HG02885 (cell line): Measurements from ENCODE around the gene ADAMTSL2.

ENCODE experiments used
- ATAC-seq: cut with Tn5 transposase; IDR thresholded peaks from one replicate; pipeline ENCODE4 v1.9.1; 2021; ENCODE audit warnings: mild to moderate bottlenecking; ENCODE audit not compliant: unreplicated experiment, poor library complexity

ADAMTSL2 gene

DNA sequence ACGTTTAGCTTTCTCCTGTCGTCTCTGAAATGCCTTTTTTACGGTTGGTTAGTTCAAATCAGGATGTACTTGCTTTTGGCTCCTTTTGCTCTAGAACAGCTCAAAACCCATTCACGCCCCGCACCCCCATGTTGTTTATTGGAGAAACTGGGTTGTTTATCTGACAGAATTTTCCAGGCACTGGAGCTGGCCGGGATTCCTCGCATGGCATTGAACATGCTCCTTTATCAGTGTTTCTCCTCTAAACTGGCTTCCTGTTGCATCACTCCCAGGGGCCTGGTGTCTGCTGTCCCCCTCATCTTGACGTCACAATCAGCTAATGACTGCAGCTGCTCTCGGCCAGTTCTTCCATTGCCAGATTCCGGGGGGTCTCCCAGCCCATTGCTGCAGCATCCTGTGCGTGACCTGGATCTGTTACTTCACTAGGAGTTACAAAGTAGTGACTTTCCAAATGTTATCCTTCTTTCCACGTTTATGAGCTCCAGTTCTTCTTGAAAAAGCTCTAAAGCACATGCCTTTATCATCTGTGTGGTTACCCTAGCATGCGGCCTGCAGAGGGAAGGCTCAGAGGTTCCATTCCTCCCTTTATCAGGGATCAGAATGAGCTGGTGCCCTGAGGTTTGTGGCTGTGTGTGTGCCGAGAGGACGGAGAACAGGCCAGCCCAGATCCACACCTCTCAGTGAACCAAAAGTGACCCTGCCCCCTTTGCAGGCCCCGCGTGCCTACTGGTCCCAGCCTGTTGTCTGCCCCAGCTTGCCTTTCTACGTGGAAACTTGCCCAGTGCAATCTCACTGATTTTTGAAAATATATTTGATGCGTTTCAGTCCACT lies 47.2 kb downstream of the ADAMTSL2 start:
- no peak for ATAC-seq

DNA sequence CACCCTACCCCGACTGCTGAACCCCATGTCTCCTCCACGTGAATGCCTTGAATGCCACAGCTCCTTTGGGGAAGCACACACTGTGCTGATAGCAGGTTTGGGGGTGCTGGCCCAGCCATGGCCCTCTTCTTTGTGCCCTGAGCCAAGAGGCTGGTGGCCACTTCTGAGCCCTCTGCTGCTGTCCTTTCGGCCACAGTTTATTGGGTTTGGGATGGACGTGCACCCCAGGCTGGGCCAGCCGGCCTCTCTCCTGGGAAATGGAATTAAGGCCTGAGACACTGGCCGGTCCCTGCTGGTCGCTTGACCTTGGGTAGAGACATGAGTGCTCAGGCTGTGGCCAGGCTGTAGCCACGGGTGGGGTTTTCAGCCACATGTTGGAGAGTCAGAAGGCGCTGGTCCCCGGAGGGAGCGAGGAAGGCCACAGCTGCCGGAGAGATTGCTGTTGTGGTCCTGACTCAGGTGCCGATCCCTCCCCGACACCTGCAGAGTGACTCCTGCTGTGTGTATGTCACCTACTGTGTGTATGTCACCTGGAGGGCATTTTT lies 48.1 kb downstream of the ADAMTSL2 start:
- ATAC-seq: no peak

DNA sequence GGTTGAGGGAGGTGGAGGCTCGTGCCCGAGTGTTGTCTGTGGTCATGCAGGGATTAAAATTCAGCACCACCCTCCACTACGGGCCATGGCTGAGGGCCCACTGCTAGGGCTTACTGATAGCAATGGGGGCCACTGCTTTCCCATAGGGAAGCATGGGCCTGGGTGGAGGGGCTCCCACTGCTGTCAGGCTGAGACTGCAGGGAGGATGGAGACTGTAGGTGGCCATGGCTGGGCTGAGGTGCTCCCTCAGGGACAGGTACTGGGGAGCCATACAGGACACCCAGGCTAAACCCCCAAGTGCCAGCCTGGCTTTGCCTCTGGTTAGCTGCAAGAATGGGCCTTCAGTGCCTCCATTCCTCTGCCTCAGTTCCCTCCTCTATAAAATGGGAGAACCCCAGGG lies 48.6 kb downstream of the ADAMTSL2 start:
- ATAC-seq: no peak

GRCh38 chr9:133583586-133583985 lies 49.1 kb downstream of the ADAMTSL2 start:
- ATAC-seq: no peak

GRCh38 chr9:133584167-133584558 lies 49.7 kb downstream of the ADAMTSL2 start:
- no peak for ATAC-seq

- no peak for ATAC-seq
Observed at GRCh38 chr9:133584559-133585476, 50.3 kb downstream of the ADAMTSL2 start.

- ATAC-seq: no peak
Observed at GRCh38 chr9:133585481-133586351, 51.2 kb downstream of the ADAMTSL2 start.

GRCh38 chr9:133587051-133587450 lies 52.5 kb downstream of the ADAMTSL2 start:
- no peak for ATAC-seq

GRCh38 chr9:133587466-133587865 lies 53.0 kb downstream of the ADAMTSL2 start:
- ATAC-seq: no peak

DNA sequence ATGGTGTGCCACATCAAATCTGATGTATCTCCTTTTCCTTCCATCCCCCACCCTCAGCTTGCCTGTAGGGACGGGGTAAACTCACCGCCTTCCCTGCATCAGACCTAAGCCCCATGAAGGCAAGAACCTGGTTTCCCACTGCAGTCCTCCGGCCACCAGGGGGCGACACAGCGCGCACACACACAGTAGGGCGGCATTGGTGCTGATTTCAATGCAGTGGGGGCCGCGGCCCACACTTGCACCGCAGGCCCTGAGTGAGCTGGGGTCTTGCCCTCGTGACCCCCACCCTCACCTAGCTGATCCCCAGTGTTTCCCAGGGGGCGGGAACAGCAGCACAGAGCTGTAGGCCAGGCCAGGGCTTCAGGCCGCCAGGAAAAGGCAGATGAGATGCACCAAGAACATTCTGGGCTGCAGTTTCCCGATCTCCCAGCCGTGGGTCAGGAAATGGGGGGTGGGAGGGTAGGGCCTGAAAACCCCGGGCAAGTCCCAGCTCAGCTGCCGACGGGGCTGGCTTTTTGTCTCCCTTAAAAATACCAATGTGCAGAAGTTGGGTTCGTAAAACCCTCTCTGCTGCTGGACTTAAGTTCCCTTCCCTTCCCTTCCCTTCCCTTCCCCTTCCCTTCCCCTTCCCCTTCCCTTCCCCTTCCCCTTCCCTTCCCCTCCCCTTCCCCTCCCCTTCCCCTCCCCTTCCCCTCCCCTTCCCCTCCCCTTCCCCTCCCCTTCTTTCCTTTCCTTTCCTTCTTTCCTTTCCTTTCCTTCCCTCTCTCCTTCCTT lies 55.1 kb downstream of the ADAMTSL2 start:
- ATAC-seq: no peak

GRCh38 chr9:133590231-133590855 lies 55.8 kb downstream of the ADAMTSL2 start:
- no peak for ATAC-seq

DNA sequence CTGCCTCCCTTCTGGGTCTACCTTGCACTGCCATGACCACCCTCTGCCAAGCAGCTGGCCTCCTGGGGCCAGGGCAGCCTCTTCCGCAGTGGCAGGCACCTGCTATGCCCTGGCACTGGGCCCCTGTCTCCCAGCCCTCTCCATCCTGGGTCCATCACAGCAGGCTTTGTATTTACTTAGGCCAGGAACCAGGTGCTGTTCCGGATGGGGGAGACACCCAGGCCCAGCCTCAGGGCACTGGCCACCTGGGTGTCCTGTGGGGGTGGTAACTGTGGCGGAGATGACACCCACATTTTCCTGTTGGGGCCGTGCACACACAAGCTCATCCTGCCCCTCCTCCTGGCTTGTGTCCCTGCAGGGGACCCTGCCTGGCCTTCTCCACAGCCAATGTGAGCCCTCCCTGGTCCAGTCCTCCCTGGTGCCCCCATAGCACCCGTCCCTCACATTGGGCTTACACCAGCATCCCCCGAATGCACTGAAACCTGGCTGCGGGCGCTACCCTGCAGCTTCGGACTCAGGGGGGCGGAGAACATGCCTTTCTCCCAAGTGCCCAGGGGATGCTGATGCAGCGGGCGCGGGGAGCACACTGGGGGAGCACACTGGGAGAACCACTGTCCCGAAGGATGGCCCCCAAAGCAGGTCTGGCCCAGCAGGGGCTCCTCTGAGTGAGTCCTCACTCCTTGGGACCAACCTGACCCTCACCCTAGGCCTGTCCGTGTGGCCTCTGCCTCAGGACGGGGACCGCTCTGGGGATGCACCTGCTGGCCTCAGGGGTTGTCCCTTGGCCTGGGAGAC lies 56.8 kb downstream of the ADAMTSL2 start:
- no peak for ATAC-seq

GRCh38 chr9:133591985-133592384 lies 57.5 kb downstream of the ADAMTSL2 start:
- no peak for ATAC-seq

- no peak for ATAC-seq
Observed at GRCh38 chr9:133592731-133593409, 58.4 kb downstream of the ADAMTSL2 start.

DNA sequence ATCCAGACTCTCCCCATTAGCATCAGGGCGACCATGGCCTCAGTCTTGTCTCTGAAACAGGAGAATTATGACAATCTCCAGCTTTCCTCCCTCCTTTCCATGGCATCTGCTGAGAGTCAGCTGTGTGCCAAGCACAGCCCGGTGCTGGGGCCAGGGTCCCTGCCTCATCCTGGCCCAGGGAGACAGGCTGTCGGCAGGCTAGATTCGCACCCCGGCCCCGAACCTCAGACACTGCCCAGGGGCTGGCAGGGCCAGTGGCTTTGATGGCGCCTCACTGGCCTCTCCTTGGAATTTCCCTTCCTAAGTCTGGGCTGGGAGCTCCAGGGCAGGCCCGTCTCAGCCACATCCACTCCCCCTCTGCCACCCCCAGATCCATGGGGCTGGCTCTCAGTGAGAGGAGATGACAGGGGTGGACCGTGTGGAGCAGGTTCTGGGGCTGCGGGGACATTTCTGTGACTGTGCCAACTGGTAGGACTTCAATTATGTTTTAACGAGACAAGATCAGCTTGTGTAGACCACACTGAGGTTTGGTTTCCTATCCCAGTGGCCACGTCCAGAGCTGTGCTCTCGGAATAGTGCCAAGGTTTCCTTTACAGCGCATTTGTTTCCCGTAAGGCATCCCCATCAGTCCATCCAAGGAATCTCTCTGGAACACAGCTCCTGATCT lies 59.2 kb downstream of the ADAMTSL2 start:
- no peak for ATAC-seq

DNA sequence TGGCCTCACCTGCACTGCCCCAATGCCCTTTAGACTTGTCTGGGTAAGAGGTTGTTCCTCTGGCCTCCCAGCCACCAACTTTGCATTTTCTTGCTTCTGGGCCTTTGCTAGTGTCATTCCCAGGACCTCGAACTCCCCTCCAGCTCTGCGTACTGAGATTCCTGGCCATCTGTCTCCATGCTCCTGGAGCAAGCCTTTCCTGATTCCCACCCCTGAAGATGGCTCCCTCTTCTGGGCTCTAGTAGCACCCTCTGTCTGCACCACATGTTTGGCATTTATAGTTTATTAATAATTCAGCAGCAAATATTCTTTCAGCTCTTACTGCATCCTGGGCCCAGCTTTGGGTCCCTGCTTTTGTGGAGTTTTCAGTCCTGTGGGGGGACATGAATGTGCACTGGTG lies 59.8 kb downstream of the ADAMTSL2 start:
- ATAC-seq: no peak

DNA sequence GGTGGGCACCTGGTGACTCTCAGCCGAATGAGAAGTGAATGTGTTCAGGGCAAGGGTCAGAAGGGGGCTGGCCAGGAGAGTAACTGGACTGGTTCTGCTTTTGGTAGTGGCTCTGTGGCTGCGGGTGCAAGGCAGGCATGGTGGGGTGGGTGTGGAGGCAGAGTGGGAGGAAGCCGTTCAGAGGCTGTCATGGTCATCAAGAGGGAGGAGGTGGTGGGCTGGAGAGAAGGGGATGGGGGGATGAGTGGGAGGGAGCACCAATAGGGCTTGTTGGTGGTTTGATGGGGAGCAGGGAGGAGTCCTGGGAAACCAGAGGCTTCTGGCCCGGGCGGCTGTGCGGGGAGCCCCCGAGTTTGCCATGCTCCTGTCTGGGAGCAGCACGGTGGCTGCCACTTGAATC lies 61.4 kb downstream of the ADAMTSL2 start:
- ATAC-seq: no peak
